ENCODE data around the gene COL4A2.
"Not testable (repeated sequence)": the region's sequence is repeated elsewhere in the genome, so short reads cannot be mapped to it uniquely, and the experiment has no call there.

The COL4A2 gene

DNA sequence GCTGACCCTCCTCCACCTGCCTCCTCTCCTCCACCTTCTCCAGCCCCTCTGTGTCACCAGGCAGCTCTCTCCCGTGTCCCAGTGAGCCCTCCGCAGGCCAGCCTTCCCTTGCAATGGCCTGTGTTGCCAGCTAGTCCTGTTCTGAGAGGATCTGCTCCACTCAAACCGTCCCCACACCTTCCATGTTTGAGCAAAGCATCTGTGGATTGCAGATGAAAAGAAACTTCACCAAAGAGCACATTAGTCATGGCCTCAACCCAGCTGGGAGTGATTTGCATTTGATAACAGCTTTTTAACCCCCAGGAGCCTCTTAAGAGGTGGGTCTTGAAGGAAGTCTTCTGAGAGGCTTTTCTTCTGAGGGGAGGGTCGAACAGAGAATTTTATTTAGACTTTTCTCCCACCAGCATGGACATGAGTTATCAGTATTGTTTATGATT lies 72.8 kb downstream of the COL4A2 start:
- DNase-seq (ENCODE audit: low read depth in 2 of 2) = no peak

DNA sequence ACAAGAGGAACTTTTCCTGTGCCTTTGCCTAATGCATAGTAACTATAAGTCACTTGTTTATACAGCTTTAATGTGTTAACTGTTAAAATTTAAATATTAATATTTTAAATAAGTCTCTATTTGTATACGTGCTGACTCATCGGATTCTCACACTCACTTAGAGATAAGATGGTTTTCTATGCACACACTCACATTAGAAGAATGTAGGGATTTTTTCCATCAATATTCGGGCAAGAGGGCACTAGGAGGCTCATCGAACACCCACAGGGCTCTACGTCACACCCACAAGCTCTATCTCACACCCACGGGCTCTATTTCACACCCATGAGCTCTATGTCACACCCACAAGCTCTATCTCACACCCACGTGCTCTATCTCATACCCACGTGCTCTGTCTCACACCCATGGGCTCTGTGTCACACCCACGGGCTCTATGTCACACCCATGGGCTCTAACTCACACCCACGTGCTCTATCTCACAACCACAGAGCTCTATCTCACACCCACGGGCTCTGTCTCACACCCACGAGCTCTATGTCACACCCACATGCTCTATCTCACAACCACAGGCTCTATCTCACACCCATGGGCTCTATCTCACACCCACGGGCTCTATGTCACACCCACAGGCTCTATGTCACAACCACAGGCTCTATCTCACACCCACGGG lies 73.4 kb downstream of the COL4A2 start:
- no peak for DNase-seq (ENCODE audit: low read depth in 2 of 2)

DNA sequence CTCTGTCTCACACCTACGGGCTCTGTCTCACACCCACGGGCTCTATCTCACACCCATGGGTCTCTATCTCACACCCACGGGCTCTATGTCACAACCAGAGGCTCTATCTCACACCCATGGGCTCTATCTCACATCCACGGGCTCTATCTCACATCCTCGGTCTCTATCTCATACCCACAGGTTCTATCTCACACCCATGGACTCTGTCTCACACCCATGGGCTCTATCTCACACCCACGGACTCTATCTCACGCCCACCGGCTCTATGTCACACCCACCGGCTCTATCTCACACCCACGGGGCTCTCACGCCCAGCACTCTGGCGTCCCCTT lies 73.9 kb downstream of the COL4A2 start:
- DNase-seq (ENCODE audit: low read depth in 2 of 2) = no peak

DNA sequence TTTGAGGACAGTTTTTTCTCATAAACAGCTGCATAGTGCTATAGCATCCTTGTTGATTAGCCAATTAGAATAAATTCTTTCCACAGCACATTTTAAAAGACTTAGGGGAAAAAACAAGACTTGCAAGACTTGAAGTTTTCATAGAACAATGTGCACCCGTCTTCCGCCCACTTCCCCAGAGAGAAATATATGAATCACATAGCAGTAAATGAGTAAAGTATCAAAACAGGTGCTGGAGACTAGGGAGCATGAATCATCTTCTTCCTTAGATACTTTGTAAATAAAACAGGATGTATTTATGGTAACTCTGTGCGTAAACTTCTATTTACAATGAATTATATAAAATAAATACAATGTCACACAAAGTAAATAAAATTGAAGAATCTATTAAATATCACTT lies 75.1 kb downstream of the COL4A2 start:
- DNase-seq (ENCODE audit: low read depth in 2 of 2) = no peak

DNA sequence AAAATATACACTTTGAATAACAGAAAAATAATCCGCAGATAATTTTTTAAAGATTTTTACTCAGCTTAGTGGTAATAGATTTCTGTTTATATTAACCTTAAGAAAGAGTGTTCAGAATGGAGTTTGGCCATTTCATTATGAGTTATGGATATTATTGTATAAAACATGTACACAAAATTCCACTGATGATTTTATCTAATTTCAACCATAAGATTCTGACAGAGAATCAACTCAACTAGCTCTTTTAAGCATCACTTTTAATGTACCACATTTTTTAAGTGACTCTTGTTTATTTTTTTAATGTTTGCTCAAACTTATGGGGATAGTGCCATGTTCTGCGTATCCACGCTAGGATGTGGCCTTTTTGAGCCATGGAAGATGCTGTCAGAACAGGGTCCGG lies 75.7 kb downstream of the COL4A2 start:
- no peak for DNase-seq (ENCODE audit: low read depth in 2 of 2)

DNA sequence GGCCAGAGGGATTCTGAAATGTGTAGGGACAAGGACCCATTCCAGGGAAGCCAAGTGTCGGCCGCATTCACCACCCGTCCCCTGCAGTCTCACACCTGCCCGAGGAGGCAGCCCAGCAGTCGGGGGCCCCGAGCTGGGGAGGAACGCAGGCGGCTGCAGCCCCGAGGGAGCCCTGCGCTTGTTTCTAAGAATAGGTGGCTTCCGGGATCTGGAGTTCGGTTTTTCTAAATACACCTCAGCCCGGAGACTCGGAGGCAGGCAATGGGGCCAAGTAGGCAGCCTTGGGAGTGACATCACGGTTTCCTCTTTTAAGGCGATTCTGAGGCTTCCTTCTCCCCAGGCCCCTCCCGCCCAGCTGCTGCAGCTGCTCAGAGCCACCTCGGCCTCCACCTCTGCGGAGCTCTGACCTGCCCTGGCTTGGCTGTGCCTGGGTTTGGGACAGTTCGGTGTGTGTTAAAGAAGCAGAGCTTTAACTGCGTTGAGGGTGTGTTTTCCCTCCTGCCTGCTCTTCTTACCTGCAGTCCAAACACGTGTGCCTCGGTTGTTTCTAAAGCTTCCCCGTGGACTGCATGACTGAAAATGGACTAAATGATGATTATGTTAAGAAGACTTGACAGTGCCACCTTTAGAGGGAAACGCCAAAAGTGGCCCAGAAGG lies 80.5 kb downstream of the COL4A2 start:
- no peak for DNase-seq (ENCODE audit: low read depth in 2 of 2)

DNA sequence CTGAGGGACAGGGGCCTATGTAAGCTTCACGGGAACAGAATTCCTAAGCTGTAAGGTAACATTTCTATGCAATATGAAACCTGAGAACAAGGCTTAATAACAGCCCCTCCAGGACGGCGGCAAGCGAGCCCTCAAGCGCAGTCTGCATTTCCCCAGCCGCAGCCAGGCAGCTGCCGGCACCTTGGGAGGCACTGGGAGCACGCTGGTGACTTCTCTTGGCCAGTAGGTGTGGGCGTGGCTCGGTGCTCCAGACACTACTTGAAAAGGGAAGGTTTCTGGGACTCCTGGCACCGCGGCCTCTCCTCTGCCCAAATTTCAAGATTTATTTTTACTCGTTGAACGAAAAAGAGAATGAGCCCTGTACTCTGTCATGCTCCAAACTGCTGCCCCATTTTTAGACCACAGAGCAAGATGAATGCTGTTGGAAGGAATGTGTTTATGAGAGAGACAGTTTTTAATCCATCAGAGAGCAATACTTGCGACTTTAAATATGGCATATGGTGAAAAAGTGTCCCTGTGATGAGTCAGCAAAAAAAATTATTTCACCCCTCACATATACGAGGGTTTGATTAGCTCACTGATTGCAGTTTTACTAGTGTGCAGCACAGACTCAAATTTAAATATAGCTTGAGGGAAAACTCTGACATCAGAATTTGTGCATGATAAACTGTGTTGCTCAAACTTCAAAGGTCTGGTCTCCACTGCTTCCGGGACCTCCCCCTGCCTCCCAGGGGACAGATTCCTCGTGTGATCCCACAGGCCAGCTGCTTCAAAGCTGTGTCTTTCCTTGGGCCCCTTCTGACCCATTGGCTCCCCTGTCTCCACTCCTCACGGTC lies 81.2 kb downstream of the COL4A2 start:
- no peak for DNase-seq (ENCODE audit: low read depth in 2 of 2)

DNA sequence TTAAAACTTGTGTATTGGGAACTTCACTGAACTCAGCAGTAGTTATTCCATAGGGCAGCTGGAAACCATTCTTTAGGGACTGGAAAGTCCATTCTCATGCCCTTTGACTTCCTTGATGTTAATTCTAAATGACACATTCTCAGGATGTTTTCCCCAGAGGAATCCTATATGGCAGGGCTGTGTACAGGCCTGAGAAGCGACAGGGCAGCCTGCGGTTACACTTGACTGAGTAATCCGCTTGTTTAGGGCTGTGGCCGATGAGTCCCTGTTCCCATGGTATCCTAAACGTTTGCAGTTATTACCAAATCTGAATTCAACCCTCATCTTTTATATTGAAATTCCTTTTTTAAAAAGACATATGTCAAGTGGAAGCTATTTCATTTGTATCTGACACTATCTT lies 83.5 kb downstream of the COL4A2 start:
- no peak for DNase-seq (ENCODE audit: low read depth in 2 of 2)

DNA sequence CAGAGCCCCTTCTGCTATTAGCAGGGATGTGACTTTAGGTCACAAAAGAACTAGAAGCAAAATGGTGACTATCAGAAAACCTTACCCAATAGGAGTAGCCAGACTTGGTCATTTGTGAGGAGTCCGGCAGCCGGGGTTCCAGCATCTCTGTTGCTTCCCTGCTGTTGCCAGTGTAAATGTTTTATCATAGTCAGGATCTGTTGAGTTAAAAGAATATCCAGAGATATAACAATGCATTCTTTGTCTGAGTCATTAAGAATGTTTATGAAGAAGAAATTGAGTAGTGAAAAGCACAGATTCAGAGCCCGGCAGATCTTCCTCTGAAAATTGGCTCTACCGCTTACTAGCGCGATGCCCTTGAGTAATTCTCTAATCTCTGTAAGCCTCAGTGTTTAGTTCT lies 84.2 kb downstream of the COL4A2 start:
- DNase-seq (ENCODE audit: low read depth in 2 of 2) = no peak

DNA sequence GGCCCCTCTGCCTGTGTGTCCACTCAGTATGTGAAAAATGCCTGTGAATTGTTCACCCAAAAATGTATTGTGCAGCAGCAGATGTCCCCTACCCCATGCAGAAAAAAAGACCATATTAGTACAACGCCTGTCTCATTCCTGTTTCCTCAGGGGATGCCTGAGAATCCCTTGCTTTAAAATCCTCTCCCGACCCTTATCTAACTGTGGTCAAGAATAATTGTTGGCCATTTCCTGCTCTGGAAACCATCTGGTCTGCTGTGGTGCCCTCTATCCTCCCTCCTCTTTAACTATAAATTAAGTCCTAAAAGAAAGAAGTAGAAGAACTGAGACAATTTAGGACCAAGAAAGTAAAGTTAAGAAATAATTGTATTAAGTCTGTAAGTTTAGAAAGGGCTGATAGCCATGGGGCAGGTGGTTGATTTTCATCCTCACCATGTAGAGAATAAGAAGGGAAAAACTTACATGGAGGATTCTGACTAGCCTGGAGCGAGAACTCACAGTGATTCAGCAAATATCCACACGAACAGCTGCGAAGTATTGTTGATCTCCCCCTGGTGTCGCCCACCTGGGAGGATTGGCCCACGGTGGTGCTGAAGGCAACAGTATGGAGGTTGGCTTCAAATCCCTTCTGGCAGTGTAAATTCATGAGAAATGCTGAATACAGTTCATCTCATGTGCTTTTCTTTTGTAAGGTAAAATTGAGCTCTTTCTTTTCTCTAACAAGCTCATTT lies 85.6 kb downstream of the COL4A2 start:
- DNase-seq (ENCODE audit: low read depth in 2 of 2) = no peak

DNA sequence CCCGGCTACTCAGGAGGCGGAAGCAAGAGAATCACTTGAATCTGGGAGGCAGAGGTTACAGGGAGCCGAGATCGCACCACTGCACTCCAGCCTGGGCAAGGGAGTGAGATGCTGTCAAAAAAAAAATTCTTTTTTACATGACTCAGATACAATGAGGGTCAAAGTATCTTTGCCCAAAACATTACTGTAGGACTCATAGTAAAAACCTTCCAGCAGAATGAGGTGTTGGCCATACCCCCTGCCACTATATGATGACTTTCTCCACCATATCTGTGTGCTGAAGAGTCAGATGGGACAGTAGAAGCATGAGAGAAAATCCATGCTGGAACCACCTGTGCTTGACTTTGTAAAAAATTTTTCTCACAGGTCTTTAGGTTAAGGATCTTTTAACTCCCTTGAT lies 86.7 kb downstream of the COL4A2 start:
- DNase-seq (ENCODE audit: low read depth in 2 of 2) = no peak

DNA sequence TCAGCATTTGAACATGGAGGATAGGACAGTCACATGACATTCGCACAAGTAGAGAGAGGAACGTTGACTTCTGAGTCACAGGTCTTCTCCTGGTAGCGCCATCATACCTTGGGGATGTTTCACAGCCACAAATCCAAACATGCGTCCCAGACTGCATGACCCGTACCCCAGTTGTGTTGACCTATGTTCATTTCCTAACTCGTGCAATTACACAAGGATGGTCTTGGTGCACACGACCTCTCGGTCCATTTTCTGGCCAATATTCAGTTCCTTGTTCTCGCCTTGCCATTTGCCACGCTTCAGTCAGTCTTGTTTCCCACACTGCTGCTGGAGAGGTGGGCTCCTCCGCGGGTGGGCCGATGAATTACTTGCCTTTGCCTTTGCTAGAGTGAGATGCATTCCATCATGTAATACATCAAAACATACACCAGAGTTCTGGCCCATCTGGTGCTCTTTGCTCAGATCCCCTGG lies 87.3 kb downstream of the COL4A2 start:
- DNase-seq (ENCODE audit: low read depth in 2 of 2) = no peak

DNA sequence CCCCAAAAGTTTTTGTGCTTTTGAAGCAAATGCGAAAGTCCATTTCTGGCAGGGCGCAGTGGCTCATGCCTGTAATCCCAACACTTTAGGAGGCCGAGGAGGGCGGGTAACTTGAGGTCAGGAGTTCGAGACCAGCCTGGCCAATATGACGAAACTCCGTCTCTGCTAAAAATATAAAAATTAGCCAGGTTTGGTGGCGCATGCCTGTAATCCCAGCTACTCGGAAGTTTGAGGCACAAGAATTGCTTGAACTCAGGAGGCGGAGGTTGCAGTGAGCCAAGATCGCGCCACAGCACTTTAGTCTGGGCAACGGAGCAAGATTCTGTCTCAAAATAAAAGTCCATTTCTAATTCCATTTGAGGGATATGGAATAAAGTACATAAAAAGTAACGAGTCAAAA lies 88.5 kb downstream of the COL4A2 start:
- not testable (repeated sequence) for DNase-seq (ENCODE audit: low read depth in 2 of 2)

DNA sequence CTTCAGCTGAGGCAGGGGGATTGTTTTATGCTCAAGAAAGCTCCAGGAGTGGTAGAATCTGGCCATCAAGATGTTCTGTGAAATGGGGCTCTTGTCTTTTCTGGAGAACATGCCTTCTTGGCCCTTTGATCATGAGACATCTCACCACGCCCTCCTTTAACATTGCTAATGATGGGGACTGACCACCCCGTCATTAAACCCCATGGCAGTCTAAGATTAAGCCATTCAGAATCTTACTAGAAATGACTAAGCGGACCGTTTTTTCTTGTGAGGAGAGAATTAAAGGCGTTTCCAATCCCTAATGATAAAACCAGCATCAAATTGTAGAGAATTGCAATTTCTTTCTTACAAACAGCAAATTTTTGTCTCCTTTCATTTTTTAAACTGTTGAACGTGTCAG lies 89.4 kb downstream of the COL4A2 start:
- DNase-seq (ENCODE audit: low read depth in 2 of 2) = no peak

DNA sequence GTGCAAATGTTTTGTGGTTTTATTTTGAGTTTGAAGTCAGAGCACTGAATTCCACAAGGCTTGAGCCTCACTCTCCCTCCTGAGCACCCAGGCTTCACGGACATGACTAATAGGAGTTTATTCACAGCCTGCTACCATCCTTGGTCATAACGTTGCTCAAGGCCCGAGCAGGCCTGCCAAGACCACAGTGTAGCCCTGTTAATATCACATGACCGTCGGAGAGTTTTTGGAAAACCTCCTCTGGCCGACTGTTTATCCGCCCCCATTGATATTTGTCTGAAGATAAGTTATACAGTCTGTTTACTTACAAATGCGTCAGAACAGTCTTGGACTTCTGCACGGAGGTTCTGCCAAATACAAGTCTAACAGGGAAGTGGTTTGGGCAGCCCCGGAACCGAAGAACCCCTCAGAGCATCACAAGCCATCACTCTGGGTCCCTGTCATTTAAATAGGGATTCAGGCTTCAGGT lies 89.9 kb downstream of the COL4A2 start:
- DNase-seq (ENCODE audit: low read depth in 2 of 2) = no peak

DNA sequence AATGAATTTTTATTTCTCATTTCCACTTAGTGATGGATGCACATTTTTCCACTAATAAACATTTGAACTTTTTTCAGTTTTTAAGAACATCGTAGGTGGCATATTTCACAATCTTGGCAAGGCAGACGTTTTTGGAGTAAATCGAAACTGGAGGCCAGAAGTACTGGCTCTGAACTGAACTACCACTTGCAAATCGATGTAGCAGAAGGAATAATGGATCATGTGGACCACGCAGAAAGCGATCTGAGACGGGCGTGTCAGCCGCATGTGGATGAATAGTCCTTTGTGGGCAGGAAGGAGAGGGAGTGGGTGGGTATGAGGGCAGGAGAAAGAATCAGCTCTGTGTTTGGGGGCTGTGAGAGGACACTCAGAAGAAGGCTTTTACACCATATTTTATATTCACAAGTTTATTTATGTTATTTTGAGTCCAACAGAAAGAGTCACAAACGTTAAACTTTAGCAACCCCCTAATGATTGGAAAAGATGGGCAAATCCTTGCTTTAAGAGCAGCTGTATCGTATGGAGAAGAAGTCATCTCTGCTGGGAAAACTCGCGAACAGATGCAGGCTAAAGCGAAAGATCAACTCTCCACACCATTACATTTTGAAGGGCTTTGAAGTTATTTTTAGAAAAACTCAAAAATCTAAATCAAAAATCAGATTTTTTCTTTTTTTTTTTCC lies 90.5 kb downstream of the COL4A2 start:
- no peak for DNase-seq (ENCODE audit: low read depth in 2 of 2)

DNA sequence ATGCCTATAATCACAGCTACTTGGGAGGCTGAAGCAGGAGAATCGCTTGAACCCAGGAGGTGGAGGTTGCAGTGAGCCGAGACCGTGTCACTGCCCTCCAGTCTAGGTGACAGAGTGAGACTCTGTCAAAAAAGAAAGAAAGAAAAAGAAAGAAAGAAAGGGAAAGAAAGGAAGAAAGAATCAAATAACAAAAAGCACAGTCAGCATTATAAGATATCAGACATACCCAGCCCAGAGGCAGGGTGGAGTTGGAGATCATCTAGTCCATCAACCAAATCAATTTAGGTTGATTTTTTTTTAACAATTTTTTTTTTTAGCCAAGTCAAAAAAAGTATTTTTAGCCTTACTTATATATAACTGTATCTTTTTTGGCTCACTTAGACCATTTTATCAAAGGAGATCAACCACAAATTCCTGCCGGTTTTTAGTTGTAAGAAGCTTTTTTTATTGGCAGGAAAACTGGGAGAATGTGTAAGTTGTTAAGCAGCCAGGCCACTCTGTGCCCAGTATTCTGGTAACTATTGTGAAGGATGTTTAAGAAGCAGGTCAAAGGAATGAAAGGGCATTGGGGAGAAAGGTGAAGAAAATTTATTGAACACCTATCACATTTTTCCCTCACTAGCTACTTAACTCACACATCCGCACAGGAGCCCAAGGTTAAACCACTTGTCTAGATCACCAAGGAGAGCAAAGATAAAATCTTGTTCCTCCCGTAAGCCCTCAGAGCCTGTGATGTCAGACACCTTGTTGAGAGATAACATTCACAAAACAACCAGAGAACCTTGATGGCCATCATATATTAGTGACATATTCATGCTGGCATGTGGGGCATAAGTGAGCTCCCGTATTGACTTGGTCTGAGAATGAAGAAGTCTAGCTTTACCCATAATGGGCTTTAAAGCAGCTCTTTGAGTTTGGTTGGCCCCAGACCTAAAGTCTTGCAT lies 91.8 kb downstream of the COL4A2 start:
- no peak for DNase-seq (ENCODE audit: low read depth in 2 of 2)

DNA sequence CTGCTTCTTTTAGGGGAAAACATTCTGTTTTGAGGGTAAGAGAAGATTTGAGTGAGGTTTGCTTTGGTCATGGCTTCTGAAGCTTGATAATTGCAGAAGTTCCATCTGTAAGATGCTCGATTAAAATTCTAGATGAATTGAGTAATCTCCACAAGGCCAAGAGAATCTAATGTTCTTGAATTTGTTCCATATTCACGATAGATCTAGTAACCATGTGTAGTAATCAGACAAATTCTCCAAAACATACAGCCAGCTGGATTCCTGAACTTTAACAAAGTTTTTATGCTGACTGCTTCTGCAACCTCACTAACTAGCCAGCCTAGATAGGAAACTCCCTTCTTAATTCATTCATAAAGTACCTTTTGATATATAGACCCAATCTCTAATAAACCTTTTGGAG lies 92.7 kb downstream of the COL4A2 start:
- no peak for DNase-seq (ENCODE audit: low read depth in 2 of 2)

DNA sequence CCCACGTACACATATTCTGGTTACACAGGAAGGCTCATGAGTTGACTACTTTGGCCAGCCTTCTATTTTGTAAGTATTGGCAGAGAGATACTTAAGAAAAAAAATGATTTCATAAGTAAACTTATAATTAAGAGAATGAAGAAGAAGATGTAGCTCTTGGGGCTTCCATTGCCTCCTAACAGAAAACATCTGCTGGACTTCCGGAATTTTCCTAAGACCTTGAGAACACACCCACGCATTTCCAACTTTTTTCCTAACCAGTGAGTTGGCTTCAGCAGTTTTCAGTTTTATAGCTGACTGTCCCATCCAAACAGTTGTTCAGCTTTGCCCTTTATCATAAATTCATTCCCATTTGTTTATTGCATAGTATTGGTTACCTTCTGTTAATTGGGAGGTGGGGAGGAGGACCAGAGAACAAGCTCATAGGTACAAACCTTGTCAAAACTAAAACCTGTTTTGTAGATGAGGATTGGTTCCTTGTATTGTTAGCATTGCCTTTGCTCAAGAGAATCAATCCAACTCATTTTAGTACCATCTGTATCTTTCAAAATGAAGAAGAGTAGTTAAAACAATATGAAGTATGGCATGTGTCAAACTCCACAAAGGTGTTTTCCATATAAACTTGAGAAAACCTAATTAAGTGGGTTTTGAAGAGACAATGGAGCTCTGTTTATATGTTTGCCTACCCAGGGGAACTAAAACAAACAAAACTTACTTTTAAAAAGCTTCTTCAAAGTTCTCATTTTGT lies 93.9 kb downstream of the COL4A2 start:
- DNase-seq (ENCODE audit: low read depth in 2 of 2) = no peak
